CD4-positive, CD25-positive, alpha-beta regulatory T cell (primary cell): ENCODE results near the gene SRPK2. TPM values are rescaled to one million over a fixed set of nuclear protein-coding genes. Genes with fewer than 3 reads are reported as not detected.

Experiments used
- ATAC-seq, 2 donors: fragments of 150-1000 bp; cut with Tn5 transposase; one replicate each; pipeline ENCODE4 v1.10.0; 2021; ENCODE audit warnings: low read depth in 2 of 2, moderate number of reproducible peaks in 2 of 2, moderate library complexity in 1 of 2
- DNase-seq, 3 donors: peaks; one replicate each; pipeline versions ENCODE4 v3.0.0 to v3.0.0-alpha.2; 2012 to 2022; ENCODE audit warnings: mixed read lengths in 1 of 3
- H3K27ac ChIP-seq: one replicate; pipeline ENCODE4 v1.7.0; 2013; ENCODE audit warnings: mild to moderate bottlenecking, low read length; ENCODE audit not compliant: insufficient read depth, poor library complexity, severe bottlenecking
- H3K27me3 ChIP-seq: one replicate; pipeline ENCODE4 v1.7.0; 2013; ENCODE audit warnings: low read length; ENCODE audit not compliant: control insufficient read depth, insufficient read depth
- H3K36me3 ChIP-seq: one replicate; pipeline ENCODE4 v1.7.0; 2013; ENCODE audit warnings: mild to moderate bottlenecking, low read length, moderate library complexity; ENCODE audit not compliant: control insufficient read depth, insufficient read depth
- H3K4me1 ChIP-seq: 2 replicates; pipeline ENCODE4 v1.7.0; 2013; ENCODE audit warnings: mild to moderate bottlenecking, low read length; ENCODE audit not compliant: insufficient read depth, control insufficient read depth, poor library complexity, severe bottlenecking
- H3K4me3 ChIP-seq: one replicate; pipeline ENCODE4 v1.7.0; 2013; ENCODE audit warnings: low read depth, mild to moderate bottlenecking, low read length, moderate library complexity
- H3K9me3 ChIP-seq, 2 experiments: 1 replicate in 1 of 2; 2 replicates in 1 of 2; pipeline ENCODE4 v1.7.0; 2013; ENCODE audit warnings: low read length in 2 of 2, mild to moderate bottlenecking in 1 of 2, moderate library complexity in 1 of 2; ENCODE audit not compliant: control insufficient read depth in 2 of 2
- H3K27ac Mint-ChIP-seq, 3 donors: one replicate each; pipeline ENCODE4 v1.8.0; 2020 to 2022; ENCODE audit warnings: mild to moderate bottlenecking in 3 of 3, mixed read lengths in 3 of 3, moderate library complexity in 2 of 3
- H3K27me3 Mint-ChIP-seq: one replicate; pipeline ENCODE4 v1.8.0; 2022; ENCODE audit warnings: mild to moderate bottlenecking, mixed read lengths
- H3K36me3 Mint-ChIP-seq: one replicate; pipeline ENCODE4 v1.8.0; 2020; ENCODE audit warnings: mixed read lengths
- H3K4me1 Mint-ChIP-seq, 4 donors: one replicate each; pipeline ENCODE4 v1.8.0; 2020 to 2022; ENCODE audit warnings: mixed read lengths in 4 of 4, mild to moderate bottlenecking in 1 of 4
- H3K4me3 Mint-ChIP-seq, 4 donors: one replicate each; pipeline ENCODE4 v1.8.0; 2020 to 2022; ENCODE audit warnings: mild to moderate bottlenecking in 4 of 4, mixed read lengths in 4 of 4, moderate library complexity in 3 of 4
- H3K9me3 Mint-ChIP-seq, 7 donors: one replicate each; pipeline ENCODE4 v1.8.0; 2020 to 2022; ENCODE audit warnings: mixed read lengths in 7 of 7, mild to moderate bottlenecking in 3 of 7, moderate library complexity in 2 of 7
- polyA plus RNA-seq, 4 donors: library from polyadenylated mRNA; unstranded; fragments of 300-500 nt; fragmentation: Illumina TruSeq; gene quantifications; one replicate each; pipeline ENCODE4 v1.2.3, GENCODE V29; 2021
- total RNA-seq: library from RNA; stranded (reverse); gene quantifications from one replicate; pipeline ENCODE4 v1.2.3, GENCODE V29; 2022

SRPK2 gene
- total and polyA plus RNA-seq, 5 donors from 2014 or later, result 50.3 to 77.2 (median 62.6) TPM

- H3K4me3 Mint-ChIP-seq, result no peak overlapping the region
- H3K27me3 Mint-ChIP-seq, result no peaks in the 10 kb centered on the region
- Histone ChIP-seq H3K9me3 (no peaks in the 10 kb centered on the region), H3K27me3 (no peaks in the 10 kb centered on the region), H3K4me3 (no peak overlapping the region), H3K27ac (no peak overlapping the region), H3K4me1 (peaks cover 4% of the 10 kb centered on the region), H3K36me3 (no peaks in the 10 kb centered on the region)
- ATAC-seq (no peak), DNase-seq (no peak)
- peaks cover 10% of the 10 kb centered on the region for H3K36me3 Mint-ChIP-seq
- H3K27ac Mint-ChIP-seq, result no peak overlapping the region
- peaks cover 0 to 2% (median 0%) of the 10 kb centered on the region in 7 donors for H3K9me3 Mint-ChIP-seq
- peaks cover 4 to 55% (median 24%) of the 10 kb centered on the region in 4 donors for H3K4me1 Mint-ChIP-seq
Measured at GRCh38 chr7:105281966-105282365, 106.8 kb downstream of the SRPK2 start.

- H3K4me1 Mint-ChIP-seq, result peaks cover 14 to 55% (median 25%) of the 10 kb centered on the region in 4 donors
- Histone ChIP-seq H3K27ac (no peak overlapping the region), H3K4me3 (no peak overlapping the region), H3K36me3 (no peaks in the 10 kb centered on the region), H3K27me3 (no peaks in the 10 kb centered on the region), H3K4me1 (peaks cover 4% of the 10 kb centered on the region), H3K9me3 (no peaks in the 10 kb centered on the region)
- DNase-seq, result no peak
- H3K27me3 Mint-ChIP-seq, result no peaks in the 10 kb centered on the region
- H3K9me3 Mint-ChIP-seq, result peaks cover 0 to 2% (median 0%) of the 10 kb centered on the region in 7 donors
- H3K4me3 Mint-ChIP-seq, result no peak overlapping the region
- peaks cover 14% of the 10 kb centered on the region for H3K36me3 Mint-ChIP-seq
- ATAC-seq, result no peak
- H3K27ac Mint-ChIP-seq, result peak overlapping the region in 1 of 3 donors; percentile 80
Measured at GRCh38 chr7:105279688-105280007, 109.1 kb downstream of the SRPK2 start.

DNA sequence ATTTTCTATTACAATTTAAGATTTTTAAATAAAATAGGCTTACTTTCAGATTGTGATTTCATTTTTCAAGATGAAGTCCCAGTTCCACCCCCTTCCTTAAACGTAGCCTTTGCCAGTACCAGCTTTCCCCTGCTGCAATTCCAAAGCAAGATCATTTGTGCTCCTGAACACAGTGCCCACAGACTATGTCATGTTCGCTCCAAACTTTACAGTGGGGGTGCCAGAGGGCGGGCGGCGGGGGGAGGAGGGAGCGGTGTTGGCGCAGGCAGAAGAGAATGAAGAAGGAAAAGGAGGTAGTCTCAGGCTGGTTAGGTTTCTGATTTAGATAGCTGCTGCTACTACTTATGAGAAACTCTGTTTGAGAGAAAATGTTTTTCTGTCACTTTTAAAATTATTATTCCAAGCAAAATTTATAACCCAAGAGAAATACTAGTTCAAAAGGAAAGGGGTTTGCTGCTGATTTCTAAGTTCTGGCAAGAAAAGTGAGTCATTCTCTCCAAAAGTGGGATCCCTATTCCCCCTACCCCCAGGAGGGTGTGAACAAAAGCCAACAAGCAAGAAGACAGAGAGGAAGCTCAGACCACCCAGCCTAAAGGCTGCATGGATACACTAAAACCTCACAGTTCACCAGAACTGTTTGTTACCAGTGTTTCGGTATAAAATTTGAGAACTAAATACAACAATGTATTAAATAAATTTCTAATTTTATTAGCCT lies 109.6 kb downstream of the SRPK2 start:
- no peaks in the 10 kb centered on the region for H3K36me3 ChIP-seq
- peaks cover 14% of the 10 kb centered on the region for H3K36me3 Mint-ChIP-seq
- peak overlapping the region in 2 of 3 donors; percentile 28 to 80 for H3K27ac Mint-ChIP-seq
- DNase-seq (no peak), ATAC-seq (no peak)
- H3K9me3 ChIP-seq, result no peaks in the 10 kb centered on the region
- no peaks in the 10 kb centered on the region for H3K27me3 ChIP-seq
- no peak overlapping the region for H3K4me3 Mint-ChIP-seq
- peaks cover 0 to 2% (median 0%) of the 10 kb centered on the region in 7 donors for H3K9me3 Mint-ChIP-seq
- H3K27ac ChIP-seq, result no peak overlapping the region
- H3K4me1 ChIP-seq, result peaks cover 4% of the 10 kb centered on the region
- no peak overlapping the region for H3K4me3 ChIP-seq
- H3K4me1 Mint-ChIP-seq, result peaks cover 12 to 53% (median 23%) of the 10 kb centered on the region in 4 donors
- H3K27me3 Mint-ChIP-seq, result no peaks in the 10 kb centered on the region

DNA sequence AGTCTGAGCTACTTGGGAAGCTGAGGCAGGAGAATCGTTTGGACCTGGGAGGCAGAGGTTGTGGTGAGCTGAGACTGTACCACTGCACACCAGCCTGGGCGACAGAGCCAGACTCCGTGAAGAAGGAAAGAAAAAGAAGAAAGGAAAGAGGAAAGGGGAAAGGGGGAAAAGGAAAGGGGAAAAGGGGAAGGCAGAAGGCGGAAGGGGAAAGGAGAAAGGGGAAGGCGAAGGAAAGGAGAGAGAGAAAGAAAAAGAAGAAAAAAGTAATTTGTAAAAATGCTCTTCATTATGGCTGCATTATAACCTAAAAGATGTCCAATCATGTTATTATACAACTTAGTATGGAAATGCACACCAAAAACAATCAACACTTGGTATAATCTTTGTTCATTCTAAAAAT lies 110.2 kb downstream of the SRPK2 start:
- ATAC-seq, result no peak
- no peak overlapping the region for H3K4me3 Mint-ChIP-seq
- H3K9me3 Mint-ChIP-seq, result peaks cover 0 to 2% (median 0%) of the 10 kb centered on the region in 7 donors

GRCh38 chr7:105277341-105277740 lies 111.4 kb downstream of the SRPK2 start:
- no peak for ATAC-seq
- Mint-ChIP-seq H3K27ac (peak overlapping the region in 1 of 3 donors; percentile 47), H3K4me1 (peaks cover 14 to 56% (median 23%) of the 10 kb centered on the region in 4 donors), H3K36me3 (peaks cover 14% of the 10 kb centered on the region), H3K27me3 (no peaks in the 10 kb centered on the region), H3K9me3 (no peaks in the 10 kb centered on the region), H3K4me3 (no peak overlapping the region)
- Histone ChIP-seq H3K36me3 (no peaks in the 10 kb centered on the region), H3K4me1 (peaks cover 4% of the 10 kb centered on the region), H3K27ac (no peak overlapping the region), H3K27me3 (no peaks in the 10 kb centered on the region), H3K4me3 (no peak overlapping the region), H3K9me3 (no peaks in the 10 kb centered on the region)
- no peak for DNase-seq

More for the DNA sequence above, 110.2 kb downstream of the SRPK2 start:
- no peak overlapping the region for H3K4me3 ChIP-seq
- H3K4me1 Mint-ChIP-seq, result peaks cover 14 to 53% (median 22%) of the 10 kb centered on the region in 4 donors
- no peaks in the 10 kb centered on the region for H3K9me3 ChIP-seq
- no peak overlapping the region for H3K27ac ChIP-seq
- peaks cover 4% of the 10 kb centered on the region for H3K4me1 ChIP-seq
- H3K27me3 ChIP-seq, result no peaks in the 10 kb centered on the region
- no peak overlapping the region for H3K27ac Mint-ChIP-seq
- H3K27me3 Mint-ChIP-seq, result no peaks in the 10 kb centered on the region
- peaks cover 14% of the 10 kb centered on the region for H3K36me3 Mint-ChIP-seq
- DNase-seq, result no peak
- no peaks in the 10 kb centered on the region for H3K36me3 ChIP-seq

DNA sequence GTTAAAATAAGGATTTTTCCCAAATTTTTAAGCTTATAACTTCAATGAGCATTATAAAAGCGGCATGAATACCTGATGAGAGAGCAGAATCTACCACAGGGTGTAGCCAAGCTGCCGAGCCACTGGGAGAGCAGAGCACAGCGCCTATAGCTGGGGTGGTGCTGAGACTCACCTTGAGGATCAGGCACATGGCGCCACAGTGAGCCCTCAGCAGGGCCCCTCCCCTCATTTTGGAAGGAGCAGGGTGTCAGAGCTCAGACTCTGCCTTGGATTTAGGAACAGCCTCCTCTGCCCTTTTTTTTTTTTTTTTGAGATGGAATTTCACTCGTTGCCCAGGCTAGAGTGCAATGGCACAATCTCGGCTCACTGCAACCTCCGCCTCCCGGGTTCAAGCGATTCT lies 118.6 kb downstream of the SRPK2 start:
- peaks cover 26% of the 10 kb centered on the region for H3K4me1 ChIP-seq
- H3K36me3 Mint-ChIP-seq, result peaks cover under 1% of the 10 kb centered on the region
- H3K4me1 Mint-ChIP-seq, result peaks cover 39 to 75% (median 49%) of the 10 kb centered on the region in 4 donors
- peak overlapping the region in 2 of 3 donors; percentile 20 to 48 for H3K27ac Mint-ChIP-seq
- H3K9me3 ChIP-seq, result no peaks in the 10 kb centered on the region
- H3K27ac ChIP-seq, result peak overlapping the region; percentile 55
- H3K9me3 Mint-ChIP-seq, result no peaks in the 10 kb centered on the region
- no peak for ATAC-seq
- peak overlapping the region in 3 of 4 donors; percentile 51 to 95 (median 94) for H3K4me3 Mint-ChIP-seq
- DNase-seq, result no peak
- peak overlapping the region; percentile 97 for H3K4me3 ChIP-seq
- H3K36me3 ChIP-seq, result no peaks in the 10 kb centered on the region
- no peaks in the 10 kb centered on the region for H3K27me3 ChIP-seq
- no peaks in the 10 kb centered on the region for H3K27me3 Mint-ChIP-seq

GRCh38 chr7:105269397-105269796 lies 119.3 kb downstream of the SRPK2 start:
- peak overlapping the region; percentile 77 to 98 (median 96) for H3K27ac Mint-ChIP-seq
- no peaks in the 10 kb centered on the region for H3K36me3 Mint-ChIP-seq
- H3K27ac ChIP-seq, result peak overlapping the region; percentile 55
- H3K36me3 ChIP-seq, result no peaks in the 10 kb centered on the region
- H3K27me3 ChIP-seq, result no peaks in the 10 kb centered on the region
- H3K9me3 Mint-ChIP-seq, result no peaks in the 10 kb centered on the region
- H3K27me3 Mint-ChIP-seq, result no peaks in the 10 kb centered on the region
- ATAC-seq, result peak in 1 of 2 donors; percentile 28
- peak overlapping the region; percentile 97 for H3K4me3 ChIP-seq
- H3K4me1 ChIP-seq, result peaks cover 26% of the 10 kb centered on the region
- H3K9me3 ChIP-seq, result no peaks in the 10 kb centered on the region
- peak overlapping the region; percentile 86 to 97 (median 94) for H3K4me3 Mint-ChIP-seq
- peaks cover 43 to 75% (median 53%) of the 10 kb centered on the region in 4 donors for H3K4me1 Mint-ChIP-seq
- peak in 1 of 3 donors; percentile 21 for DNase-seq
